Suprapubic skin (tissue), 4 donors: Measurements from ENCODE around the gene GNL3L.
"Not testable (repeated sequence)": the region's sequence is repeated elsewhere in the genome, so short reads cannot be mapped to it uniquely, and the experiment has no call there.

Experiments used
- POLR2A ChIP-seq, 2 donors: fragments of 450-650 bp; IDR thresholded peaks; one replicate each; pipeline ENCODE4 v1.6.1; 2017; ENCODE audit warnings: antibody characterized with exemption in 2 of 2, mild to moderate bottlenecking in 2 of 2, moderate library complexity in 2 of 2
- POLR2AphosphoS5 ChIP-seq, 3 donors: sonication (generic); formaldehyde crosslinking; IDR thresholded peaks; one replicate each; pipeline ENCODE4 v1.6.1; 2017; ENCODE audit warnings: antibody characterized with exemption in 3 of 3

DNA sequence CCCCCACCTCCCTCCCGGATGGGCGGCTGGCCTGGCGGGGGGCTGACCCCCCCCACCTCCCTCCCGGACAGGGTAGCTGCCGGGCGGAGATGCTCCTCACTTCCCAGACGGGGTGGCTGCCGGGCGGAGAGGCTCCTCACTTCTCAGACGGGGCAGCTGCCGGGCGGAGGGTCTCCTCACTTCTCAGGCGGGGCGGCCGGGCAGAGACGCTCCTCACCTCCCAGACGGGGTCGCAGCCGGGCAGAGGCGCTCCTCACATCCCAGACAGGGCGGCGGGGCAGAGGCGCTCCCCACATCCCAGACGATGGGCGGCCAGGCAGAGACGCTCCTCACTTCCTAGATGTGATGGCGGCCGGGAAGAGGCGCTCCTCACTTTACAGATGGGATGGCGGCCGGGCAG lies 42.6 kb downstream of the GNL3L start:
- TF ChIP-seq POLR2AphosphoS5, POLR2A (IDR thresholded peaks at IDR 0.05): not testable (repeated sequence)
